PFSK-1 (cell line): ENCODE data around the gene B3GNT9.

Experiments
- FOXP2 ChIP-seq: optimal IDR thresholded peaks from 2 replicates; pipeline ENCODE3; 2011; ENCODE audit warnings: borderline replicate concordance, control low read depth, inconsistent platforms; ENCODE audit not compliant: insufficient read depth; ENCODE audit errors: extremely low read length, extremely low read depth
- POLR2AphosphoS5 ChIP-seq: IDR thresholded peaks from 2 replicates; pipeline ENCODE4 v1.6.1; 2012; ENCODE audit warnings: low read depth, mild to moderate bottlenecking, control low read depth, low read length, moderate library complexity
- SIN3A ChIP-seq: IDR thresholded peaks from 2 replicates; pipeline ENCODE4 v1.6.1; 2012; ENCODE audit warnings: mild to moderate bottlenecking, low read length, moderate library complexity, borderline replicate concordance; ENCODE audit not compliant: insufficient read depth
- TAF1 ChIP-seq: IDR thresholded peaks from 2 replicates; pipeline ENCODE4 v1.6.1; 2012; ENCODE audit warnings: low read length, control low read depth, borderline replicate concordance; ENCODE audit not compliant: insufficient read depth
- TF ChIP-seq, protein P1 (sequence below), 2 experiments: IDR thresholded peaks; 2 replicates each; pipeline versions ENCODE4 v1.6.1 to v1.8.0; 2011 to 2012; ENCODE audit warnings: low read depth in 2 of 2, low read length in 2 of 2, control low read depth in 1 of 2, inconsistent platforms in 1 of 2, mild to moderate bottlenecking in 1 of 2, moderate library complexity in 1 of 2; ENCODE audit not compliant: insufficient read depth in 1 of 2

DNA sequence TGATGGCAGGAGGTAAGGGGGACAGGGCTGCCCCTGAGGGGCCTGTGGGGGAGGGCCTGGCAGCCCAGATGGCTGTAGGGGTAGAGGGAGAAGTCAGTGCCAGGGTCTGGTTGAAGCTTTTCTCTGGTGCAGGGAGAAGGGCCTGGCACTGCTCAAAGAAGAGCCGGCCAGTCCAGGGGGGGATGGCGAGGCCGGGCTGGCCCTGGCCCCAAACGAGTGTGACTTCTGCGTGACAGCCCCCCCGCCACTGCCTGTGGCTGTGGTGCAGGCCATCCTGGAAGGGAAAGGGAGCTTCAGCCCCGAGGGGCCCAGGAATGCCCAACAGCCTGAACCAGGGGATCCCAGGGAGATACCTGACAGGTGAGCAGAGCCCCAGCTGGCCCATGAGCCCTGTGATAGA is 16.8 kb upstream of the B3GNT9 start:
- TF ChIP-seq TAF1 (no peak), SIN3A (no peak), FOXP2 (no peak), POLR2AphosphoS5 (no peak)
- TF ChIP-seq, protein P1, sequence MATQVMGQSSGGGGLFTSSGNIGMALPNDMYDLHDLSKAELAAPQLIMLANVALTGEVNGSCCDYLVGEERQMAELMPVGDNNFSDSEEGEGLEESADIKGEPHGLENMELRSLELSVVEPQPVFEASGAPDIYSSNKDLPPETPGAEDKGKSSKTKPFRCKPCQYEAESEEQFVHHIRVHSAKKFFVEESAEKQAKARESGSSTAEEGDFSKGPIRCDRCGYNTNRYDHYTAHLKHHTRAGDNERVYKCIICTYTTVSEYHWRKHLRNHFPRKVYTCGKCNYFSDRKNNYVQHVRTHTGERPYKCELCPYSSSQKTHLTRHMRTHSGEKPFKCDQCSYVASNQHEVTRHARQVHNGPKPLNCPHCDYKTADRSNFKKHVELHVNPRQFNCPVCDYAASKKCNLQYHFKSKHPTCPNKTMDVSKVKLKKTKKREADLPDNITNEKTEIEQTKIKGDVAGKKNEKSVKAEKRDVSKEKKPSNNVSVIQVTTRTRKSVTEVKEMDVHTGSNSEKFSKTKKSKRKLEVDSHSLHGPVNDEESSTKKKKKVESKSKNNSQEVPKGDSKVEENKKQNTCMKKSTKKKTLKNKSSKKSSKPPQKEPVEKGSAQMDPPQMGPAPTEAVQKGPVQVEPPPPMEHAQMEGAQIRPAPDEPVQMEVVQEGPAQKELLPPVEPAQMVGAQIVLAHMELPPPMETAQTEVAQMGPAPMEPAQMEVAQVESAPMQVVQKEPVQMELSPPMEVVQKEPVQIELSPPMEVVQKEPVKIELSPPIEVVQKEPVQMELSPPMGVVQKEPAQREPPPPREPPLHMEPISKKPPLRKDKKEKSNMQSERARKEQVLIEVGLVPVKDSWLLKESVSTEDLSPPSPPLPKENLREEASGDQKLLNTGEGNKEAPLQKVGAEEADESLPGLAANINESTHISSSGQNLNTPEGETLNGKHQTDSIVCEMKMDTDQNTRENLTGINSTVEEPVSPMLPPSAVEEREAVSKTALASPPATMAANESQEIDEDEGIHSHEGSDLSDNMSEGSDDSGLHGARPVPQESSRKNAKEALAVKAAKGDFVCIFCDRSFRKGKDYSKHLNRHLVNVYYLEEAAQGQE (IDR thresholded peaks at IDR 0.05; ENCODE audit: insufficient read depth in 1 of 2, low read depth in 2 of 2, low read length in 2 of 2), result no peak
